ENCODE results near the gene TMEM163. TPM values are rescaled to one million over a fixed set of nuclear protein-coding genes. Genes with fewer than 3 reads are reported as not detected.

TMEM163 gene
- total and polyA plus RNA-seq, 2 experiments from 2014 or later: 1.1 TPM

- Histone ChIP-seq H2AFZ (no peak overlapping the region), H3K4me3 (no peak overlapping the region), H3K4me2 (no peak overlapping the region), H3K27me3 (no peaks in the 10 kb centered on the region), H3K9me2 (replicated peaks; ENCODE audit: insufficient read depth) (no peaks in the 10 kb centered on the region), H3K36me3 (replicated peaks; ENCODE audit: insufficient read depth, low read depth) (no peaks in the 10 kb centered on the region), H3K4me1 (ENCODE audit: insufficient read depth) (no peaks in the 10 kb centered on the region), H3K9me3 (ENCODE audit: low read depth) (no peaks in the 10 kb centered on the region), H3K79me2 (no peaks in the 10 kb centered on the region), H3K27ac (no peak overlapping the region), H4K20me1 (ENCODE audit: insufficient read depth, poor library complexity, severe bottlenecking) (no peaks in the 10 kb centered on the region)
- DNase-seq (ENCODE audit: low spot score): no peak
- TF ChIP-seq EZH2 (IDR thresholded peaks at IDR 0.05; ENCODE audit: borderline replicate concordance) (no peak), EZH2phosphoT487 (IDR thresholded peaks at IDR 0.05; ENCODE audit: low read depth, severe bottlenecking, unreplicated experiment) (no peak), CTCF (IDR thresholded peaks at IDR 0.05; ENCODE audit: poor library complexity) (no peak)
- WGBS (ENCODE audit: low lambda C conversion rate, missing lambda C conversion rate): 78% methylated on average over 9 of the region's 9 CpGs
These were observed 219.4 kb downstream of the TMEM163 start for GRCh38 chr2:134499307-134499926.

GRCh38 chr2:134498654-134499053 lies 220.1 kb downstream of the TMEM163 start:
- Histone ChIP-seq H3K27ac (no peak overlapping the region), H4K20me1 (ENCODE audit: insufficient read depth, poor library complexity, severe bottlenecking) (no peaks in the 10 kb centered on the region), H3K4me2 (no peak overlapping the region), H3K9me2 (replicated peaks; ENCODE audit: insufficient read depth) (no peaks in the 10 kb centered on the region), H2AFZ (no peak overlapping the region), H3K27me3 (no peaks in the 10 kb centered on the region), H3K9me3 (ENCODE audit: low read depth) (no peaks in the 10 kb centered on the region), H3K4me3 (no peak overlapping the region), H3K79me2 (no peaks in the 10 kb centered on the region), H3K36me3 (replicated peaks; ENCODE audit: insufficient read depth, low read depth) (no peaks in the 10 kb centered on the region), H3K4me1 (ENCODE audit: insufficient read depth) (no peaks in the 10 kb centered on the region)
- no peak for TF ChIP-seq CTCF (IDR thresholded peaks at IDR 0.05; ENCODE audit: poor library complexity)
- no peak for TF ChIP-seq EZH2 (IDR thresholded peaks at IDR 0.05; ENCODE audit: borderline replicate concordance)
- no peak for TF ChIP-seq EZH2phosphoT487 (IDR thresholded peaks at IDR 0.05; ENCODE audit: low read depth, severe bottlenecking, unreplicated experiment)
- no peak for DNase-seq (ENCODE audit: low spot score)
- 85% methylated on average over 7 of the region's 7 CpGs for WGBS (ENCODE audit: low lambda C conversion rate, missing lambda C conversion rate)

- Histone ChIP-seq H3K4me3 (no peak overlapping the region), H3K27ac (no peak overlapping the region), H3K4me2 (no peak overlapping the region), H3K79me2 (no peaks in the 10 kb centered on the region), H3K27me3 (no peaks in the 10 kb centered on the region), H3K9me3 (ENCODE audit: low read depth) (no peaks in the 10 kb centered on the region), H3K4me1 (ENCODE audit: insufficient read depth) (no peaks in the 10 kb centered on the region), H4K20me1 (ENCODE audit: insufficient read depth, poor library complexity, severe bottlenecking) (no peaks in the 10 kb centered on the region), H3K36me3 (replicated peaks; ENCODE audit: insufficient read depth, low read depth) (no peaks in the 10 kb centered on the region), H2AFZ (no peak overlapping the region), H3K9me2 (replicated peaks; ENCODE audit: insufficient read depth) (no peaks in the 10 kb centered on the region)
- WGBS (ENCODE audit: low lambda C conversion rate, missing lambda C conversion rate): 86% methylated on average over 4 of the region's 4 CpGs
- no peak for DNase-seq (ENCODE audit: low spot score)
- TF ChIP-seq EZH2 (IDR thresholded peaks at IDR 0.05; ENCODE audit: borderline replicate concordance) (no peak), CTCF (IDR thresholded peaks at IDR 0.05; ENCODE audit: poor library complexity) (no peak), EZH2phosphoT487 (IDR thresholded peaks at IDR 0.05; ENCODE audit: low read depth, severe bottlenecking, unreplicated experiment) (no peak)
These were observed 225.0 kb downstream of the TMEM163 start for GRCh38 chr2:134493797-134494196.

Data from hepatocyte (in vitro differentiated cells).